Globus pallidus (tissue), 1 donor: ENCODE results near the gene BLTP2.
"Not testable (repeated sequence)": the region's sequence is repeated elsewhere in the genome, so short reads cannot be mapped to it uniquely, and the experiment has no call there.

Experiments
- DNase-seq: peaks from one replicate; pipeline ENCODE4 v3.0.0-alpha.2; 2015; ENCODE audit warnings: low spot score

Gene BLTP2

DNA sequence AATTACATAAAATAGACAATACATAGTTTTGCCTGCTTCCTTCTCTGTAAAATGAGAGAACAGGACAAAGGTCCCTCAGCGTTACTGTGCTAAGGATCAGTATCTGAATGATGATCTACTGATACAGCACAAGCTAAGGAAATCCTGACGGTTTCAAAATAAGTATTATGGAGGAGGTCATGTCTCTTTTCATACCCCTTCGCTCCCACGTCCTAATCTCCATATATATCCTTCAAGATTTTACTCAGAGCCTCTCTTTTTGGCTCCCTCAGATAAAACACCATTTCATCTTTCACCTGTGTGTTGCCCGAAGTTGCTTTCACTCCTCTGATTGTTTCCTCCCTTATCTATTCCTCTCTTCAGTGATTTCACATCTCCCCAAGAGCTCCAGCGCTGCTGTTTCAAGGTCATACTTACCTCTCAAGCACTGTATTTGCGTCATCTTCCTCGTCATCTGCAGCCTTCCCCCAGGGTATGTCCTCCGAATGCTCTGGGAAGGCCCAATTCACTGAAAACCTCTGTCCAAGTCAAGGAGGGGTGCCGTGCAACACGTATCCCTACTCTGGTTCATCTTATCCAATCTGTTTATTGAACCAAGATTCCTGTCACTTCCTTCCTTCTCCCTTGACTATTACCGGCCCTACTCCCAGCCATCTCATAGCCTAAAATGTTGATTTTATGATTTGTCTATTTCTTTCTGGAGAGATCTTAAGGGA is 1.2 kb upstream of the BLTP2 start:
- DNase-seq: no peak

- no peak for DNase-seq
These were observed 600 bp upstream of the BLTP2 start for GRCh38 chr17:28645576-28645939.

DNA sequence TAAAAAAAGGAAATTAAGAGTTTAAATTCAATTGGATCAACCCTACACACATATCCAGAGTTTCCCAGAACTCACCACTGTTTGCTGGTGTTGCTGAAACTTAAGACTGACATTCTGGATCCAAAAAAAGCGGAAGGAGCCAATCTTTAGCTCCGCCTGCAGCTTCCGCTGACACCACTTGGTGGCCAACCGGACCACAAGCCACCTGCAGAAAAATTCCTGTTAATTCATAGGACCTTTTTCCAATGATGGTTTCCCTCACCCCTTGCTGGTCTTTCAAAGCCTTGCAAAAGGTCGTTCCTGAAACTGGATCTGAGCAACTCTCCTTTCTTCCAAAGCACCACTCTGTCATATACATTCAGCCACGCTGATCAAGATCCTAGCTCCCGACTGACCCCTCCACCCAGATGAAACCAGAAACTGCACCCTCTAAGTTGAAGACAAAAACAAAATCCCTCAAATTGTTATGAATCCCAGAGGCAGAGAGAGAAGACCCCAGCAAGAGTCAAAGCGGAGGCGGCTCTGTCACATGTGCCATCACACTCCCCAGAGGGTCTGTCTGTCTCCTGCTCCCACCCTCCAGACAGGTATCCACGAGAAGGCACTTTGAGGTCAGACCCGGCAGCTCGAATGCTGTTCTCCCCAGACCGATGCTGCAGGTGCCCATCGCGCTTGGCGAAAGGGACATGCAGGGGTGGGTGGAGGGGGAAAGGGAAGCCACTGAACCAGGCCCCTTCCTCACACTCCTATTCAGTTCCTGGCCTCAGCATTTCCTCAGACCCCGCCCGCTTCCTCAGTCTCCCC is 773 bp downstream of the BLTP2 start:
- DNase-seq: peak; percentile 34

DNA sequence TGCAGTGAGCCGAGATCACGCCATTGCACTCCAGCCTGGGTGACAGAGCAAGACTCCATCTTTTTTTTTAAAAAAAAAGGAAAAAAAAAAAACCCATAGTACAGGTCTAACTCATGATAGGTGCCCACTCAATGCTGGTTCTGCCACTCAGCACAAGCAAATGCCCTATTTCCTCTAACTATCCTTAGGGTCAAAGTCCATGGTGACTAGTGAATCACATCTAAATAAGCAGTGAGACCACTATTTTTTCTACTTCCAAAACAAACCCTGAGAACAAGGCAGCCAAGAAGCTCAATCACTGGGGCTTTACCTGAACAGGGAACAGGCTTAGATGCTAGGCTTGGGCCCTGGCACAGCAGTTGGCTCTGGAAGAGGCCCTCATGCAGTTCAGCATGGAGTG is 3.4 kb downstream of the BLTP2 start:
- DNase-seq: no peak

DNA sequence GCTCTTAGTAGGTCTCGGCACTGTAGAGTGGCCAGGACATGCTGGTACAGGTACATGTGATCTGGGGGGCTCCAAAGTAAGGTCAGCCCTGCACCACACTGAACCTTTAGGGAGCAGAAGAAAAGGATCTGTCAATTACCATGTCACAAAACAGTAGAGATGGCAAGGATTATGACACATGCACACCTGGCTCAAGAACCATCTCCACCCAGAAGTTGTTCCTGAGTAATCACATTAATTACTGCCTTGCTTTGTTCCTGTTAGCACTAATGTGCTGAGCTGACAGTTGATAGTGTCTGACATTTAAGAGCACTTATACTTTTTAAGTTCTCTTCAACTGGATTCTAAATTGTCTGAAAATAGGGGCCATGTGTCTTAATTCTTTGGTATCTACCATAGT is 9.5 kb downstream of the BLTP2 start:
- no peak for DNase-seq

DNA sequence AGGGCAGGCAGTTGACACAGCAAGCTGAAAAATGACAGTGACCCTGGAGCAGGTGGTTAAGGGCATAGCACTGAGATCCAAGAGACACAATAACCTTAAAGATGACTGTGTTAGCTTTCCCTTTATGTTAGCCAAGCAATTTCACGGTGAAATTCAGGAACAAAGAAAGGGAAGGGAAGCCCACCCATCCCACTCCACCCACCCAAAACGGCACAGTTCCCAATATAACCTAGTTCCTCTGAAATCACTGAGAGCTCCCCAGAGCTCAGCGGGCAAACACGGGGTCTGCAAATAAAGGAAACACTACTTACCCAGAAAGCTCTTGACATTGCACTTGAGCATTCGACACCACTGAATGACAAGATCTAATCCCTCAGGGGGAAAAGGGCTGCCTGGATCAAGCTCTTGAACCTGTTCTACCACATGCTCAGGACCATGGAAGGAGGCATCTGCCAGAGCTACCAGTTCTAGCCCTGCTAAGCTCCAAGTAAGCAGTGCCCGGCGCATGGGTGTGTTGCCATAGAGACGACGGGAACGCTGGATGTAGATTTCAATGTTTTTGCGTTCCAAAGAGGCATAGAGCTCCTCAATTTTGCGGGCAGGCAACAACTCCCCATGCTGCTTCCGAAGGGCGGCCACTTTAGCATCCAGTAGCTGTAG is 10.6 kb downstream of the BLTP2 start:
- DNase-seq: no peak

DNA sequence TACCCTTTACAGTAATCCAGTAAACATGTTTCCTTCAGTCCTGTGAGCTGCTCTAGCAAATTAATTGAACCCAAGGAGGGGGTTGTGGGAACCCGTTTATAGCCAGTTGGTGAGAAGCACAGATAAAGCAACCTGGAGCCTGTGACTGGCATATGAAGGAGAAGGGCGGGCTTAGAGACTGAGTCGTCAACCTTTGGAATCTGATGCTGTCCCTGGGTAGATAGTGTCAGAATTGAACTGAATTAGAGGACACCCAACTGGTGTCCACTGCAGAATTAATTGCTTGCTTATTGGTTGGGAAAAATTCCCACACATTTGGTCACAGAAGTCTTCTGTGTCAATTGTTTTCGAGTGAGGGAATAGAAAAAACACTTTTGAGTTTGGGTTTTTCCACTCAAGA is 18.1 kb downstream of the BLTP2 start:
- peak; percentile 24 for DNase-seq

GRCh38 chr17:28624148-28624547 is 20.8 kb downstream of the BLTP2 start:
- no peak for DNase-seq

- DNase-seq: no peak
These were observed 21.3 kb downstream of the BLTP2 start for GRCh38 chr17:28623696-28624095.

- DNase-seq: no peak
These were observed 22.8 kb downstream of the BLTP2 start for GRCh38 chr17:28622186-28622585.

- no peak for DNase-seq
These were observed 24.9 kb downstream of the BLTP2 start for GRCh38 chr17:28620010-28620409.

DNA sequence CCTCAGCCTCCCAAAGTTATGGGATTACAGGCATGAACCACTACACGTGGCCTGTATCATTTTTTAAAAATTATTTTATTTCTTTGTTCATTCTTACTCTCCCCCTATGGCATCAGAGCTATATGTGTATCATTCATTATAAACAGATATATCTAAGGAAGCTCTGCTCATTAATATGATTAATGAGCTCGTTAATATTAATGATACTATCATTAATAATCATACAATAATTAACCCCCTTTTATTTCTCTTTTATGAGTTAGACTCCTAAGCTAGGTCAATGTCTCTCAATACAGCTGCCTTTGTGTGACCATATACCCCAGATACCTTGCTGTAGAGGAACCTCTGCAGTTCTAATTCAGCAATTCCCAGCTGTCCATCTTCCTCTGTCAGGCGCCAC is 26.5 kb downstream of the BLTP2 start:
- DNase-seq: no peak

- DNase-seq: no peak
These were observed 28.7 kb downstream of the BLTP2 start for GRCh38 chr17:28616281-28616680.

- DNase-seq: no peak
These were observed 29.6 kb downstream of the BLTP2 start for GRCh38 chr17:28615260-28615940.

DNA sequence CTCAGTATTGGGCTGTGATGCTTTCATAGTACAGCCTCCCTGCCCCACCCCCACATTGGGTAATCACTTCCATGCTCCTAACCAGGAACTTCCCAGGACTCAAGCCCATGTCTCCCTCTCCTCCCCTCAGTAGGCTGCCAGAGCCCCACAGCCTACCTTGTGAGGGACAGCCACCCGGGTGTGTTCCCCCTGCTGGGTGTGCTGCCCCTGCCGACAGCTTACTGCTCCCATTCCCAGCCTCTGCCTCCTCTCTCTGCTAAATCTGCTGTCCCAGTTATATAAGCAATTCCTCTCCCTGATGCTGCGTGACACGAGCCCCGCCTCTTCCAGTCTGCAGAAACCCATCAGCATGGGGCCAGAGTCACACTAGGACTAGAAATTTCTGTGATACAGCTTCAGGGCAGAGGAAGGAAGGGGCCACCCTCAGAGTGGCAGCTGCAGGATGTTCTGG is 31.0 kb downstream of the BLTP2 start, which contains the start of gene RSKR:
RSKR (minus strand) TSS at position 255 of the 451 bp plus-strand sequence; CDS start at position 231, 24 bp downstream.
- DNase-seq: no peak

- peak; percentile 29 for DNase-seq
These were observed 31.8 kb downstream of the BLTP2 start for GRCh38 chr17:28612936-28613872.

- DNase-seq: no peak
These were observed 32.4 kb downstream of the BLTP2 start for GRCh38 chr17:28612531-28612930.

DNA sequence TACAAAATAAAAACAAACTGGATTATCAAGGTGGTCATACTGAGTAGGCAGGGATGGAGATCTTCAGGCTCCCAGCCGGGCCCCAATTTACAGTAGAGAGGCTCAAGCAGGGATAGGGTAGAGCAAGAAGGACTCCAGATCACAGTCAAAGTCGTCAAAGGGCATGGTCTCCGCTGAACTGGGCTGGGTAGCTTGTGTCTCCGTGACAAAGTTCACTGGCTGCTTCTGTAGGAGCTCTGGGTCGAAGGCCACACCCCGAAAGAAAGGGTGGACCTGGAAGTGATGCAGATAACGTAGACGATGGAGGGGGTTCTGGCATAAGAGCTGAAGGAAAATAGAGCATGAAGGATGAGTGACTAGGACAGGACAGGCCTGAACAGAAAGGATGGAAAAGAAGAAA is 34.6 kb downstream of the BLTP2 start:
- DNase-seq: no peak

- not testable (repeated sequence) for DNase-seq
These were observed 40.9 kb downstream of the BLTP2 start for GRCh38 chr17:28604031-28604430.

- peak; percentile 24 for DNase-seq
These were observed 45.4 kb downstream of the BLTP2 start for GRCh38 chr17:28599311-28600184.
